ENCODE results near the gene DENND5A.
"Not testable (repeated sequence)": the region's sequence is repeated elsewhere in the genome, so short reads cannot be mapped to it uniquely, and the experiment has no call there.

DENND5A gene

DNA sequence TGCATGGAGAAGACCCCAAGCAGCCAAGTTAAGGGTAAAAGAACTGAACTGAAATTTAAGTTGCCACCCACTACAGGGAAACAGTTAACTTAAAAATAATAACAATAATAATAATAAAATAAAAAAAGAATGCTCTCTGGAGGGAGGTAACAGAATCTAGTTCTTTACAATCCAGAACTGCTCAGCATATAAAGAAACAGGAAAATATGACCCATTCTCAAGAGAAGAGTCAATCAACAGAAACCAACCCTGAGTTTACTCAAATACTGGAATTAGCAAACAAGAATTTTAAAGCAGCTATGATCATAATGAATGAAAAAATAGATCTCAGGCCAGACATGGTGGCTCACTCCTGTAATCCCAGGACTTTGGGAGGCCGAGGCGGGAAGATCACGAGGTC, 53.8 kb downstream of the DENND5A start:
- DNase-seq (ENCODE audit: low spot score), result no peak
- Histone ChIP-seq H3K4me3 (no peak overlapping the region), H3K27ac (no peak overlapping the region)
- TF ChIP-seq, protein P1, sequence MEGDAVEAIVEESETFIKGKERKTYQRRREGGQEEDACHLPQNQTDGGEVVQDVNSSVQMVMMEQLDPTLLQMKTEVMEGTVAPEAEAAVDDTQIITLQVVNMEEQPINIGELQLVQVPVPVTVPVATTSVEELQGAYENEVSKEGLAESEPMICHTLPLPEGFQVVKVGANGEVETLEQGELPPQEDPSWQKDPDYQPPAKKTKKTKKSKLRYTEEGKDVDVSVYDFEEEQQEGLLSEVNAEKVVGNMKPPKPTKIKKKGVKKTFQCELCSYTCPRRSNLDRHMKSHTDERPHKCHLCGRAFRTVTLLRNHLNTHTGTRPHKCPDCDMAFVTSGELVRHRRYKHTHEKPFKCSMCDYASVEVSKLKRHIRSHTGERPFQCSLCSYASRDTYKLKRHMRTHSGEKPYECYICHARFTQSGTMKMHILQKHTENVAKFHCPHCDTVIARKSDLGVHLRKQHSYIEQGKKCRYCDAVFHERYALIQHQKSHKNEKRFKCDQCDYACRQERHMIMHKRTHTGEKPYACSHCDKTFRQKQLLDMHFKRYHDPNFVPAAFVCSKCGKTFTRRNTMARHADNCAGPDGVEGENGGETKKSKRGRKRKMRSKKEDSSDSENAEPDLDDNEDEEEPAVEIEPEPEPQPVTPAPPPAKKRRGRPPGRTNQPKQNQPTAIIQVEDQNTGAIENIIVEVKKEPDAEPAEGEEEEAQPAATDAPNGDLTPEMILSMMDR (IDR thresholded peaks at IDR 0.05), result no peak

DNA sequence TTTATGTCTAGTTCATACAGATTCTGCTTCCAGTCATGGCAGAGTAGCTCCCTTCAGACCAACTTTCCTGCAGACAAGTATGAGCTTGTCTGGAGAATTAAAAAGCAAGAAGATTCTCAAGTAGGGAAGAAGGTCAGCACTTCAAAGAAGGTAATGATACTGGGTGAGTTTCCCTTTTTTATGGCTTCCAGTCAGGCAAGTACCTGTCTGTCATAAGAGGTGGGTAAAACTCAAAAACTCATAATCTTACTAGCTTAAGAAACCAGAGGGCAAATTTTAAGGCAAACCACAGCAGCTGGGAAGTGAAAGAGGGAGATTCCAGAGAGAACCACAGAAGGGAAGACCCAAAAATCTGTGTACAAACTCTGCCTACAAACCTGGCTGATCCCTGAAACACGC, 54.2 kb downstream of the DENND5A start:
- TF ChIP-seq, protein P1 (IDR thresholded peaks at IDR 0.05), result no peak
- Histone ChIP-seq H3K27ac (no peak overlapping the region), H3K4me3 (no peak overlapping the region)
- DNase-seq (ENCODE audit: low spot score), result no peak

DNA sequence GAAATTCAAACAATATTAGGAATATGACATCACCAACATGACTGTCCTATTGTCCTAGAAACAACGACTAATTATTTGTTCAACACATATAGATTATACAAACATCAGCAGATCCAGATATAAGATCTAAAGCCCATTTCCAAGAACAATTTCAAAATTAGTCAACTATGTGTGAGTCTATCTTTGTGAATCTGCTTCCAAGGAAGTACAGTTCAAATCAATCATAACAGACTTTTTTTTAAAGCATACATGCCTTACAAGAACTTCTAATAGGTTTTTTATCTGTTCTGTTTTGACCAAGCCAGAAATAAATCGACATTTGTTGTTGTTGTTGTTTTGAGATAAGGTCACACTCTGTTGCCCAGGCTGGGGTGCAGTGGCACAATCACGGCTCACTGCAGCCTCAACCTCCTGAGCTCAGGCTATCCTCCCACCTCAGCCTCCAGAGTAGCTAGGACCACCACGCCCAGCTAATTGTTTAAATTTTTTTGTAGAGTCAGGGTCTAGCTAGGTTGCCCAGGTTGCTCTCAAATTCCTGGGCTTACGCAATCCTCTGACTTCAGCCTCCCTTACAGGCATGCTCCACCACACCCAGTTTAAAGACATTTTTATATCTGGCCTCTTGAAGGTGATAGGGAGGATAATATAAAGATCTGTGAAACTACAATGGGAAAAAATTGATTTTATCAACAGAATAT, 54.8 kb downstream of the DENND5A start:
- Histone ChIP-seq H3K27ac (no peak overlapping the region), H3K4me3 (no peak overlapping the region)
- DNase-seq (ENCODE audit: low spot score), result no peak
- TF ChIP-seq, protein P1 (IDR thresholded peaks at IDR 0.05), result no peak

DNA sequence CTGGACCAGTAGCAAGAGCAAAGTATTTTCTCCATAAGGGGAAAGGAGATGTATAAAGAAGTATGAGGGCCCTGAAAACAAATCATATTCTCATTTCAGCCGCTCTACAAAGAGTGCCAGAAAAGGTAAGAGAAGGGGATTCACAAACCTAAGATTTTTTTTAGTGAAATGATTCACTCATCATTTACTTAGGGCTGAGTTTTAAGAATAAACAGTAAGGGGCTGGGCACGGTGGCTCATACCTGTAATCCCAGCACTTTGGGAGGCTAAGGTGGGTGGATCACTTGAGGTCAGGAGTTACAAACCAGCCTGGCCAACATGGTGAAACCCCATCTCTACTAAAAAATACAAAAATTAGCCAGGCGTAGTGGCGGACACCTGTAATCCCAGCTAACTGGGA, 55.5 kb downstream of the DENND5A start:
- H3K4me3 ChIP-seq; DNase-seq (ENCODE audit: low spot score); H3K27ac ChIP-seq: not testable (repeated sequence)

DNA sequence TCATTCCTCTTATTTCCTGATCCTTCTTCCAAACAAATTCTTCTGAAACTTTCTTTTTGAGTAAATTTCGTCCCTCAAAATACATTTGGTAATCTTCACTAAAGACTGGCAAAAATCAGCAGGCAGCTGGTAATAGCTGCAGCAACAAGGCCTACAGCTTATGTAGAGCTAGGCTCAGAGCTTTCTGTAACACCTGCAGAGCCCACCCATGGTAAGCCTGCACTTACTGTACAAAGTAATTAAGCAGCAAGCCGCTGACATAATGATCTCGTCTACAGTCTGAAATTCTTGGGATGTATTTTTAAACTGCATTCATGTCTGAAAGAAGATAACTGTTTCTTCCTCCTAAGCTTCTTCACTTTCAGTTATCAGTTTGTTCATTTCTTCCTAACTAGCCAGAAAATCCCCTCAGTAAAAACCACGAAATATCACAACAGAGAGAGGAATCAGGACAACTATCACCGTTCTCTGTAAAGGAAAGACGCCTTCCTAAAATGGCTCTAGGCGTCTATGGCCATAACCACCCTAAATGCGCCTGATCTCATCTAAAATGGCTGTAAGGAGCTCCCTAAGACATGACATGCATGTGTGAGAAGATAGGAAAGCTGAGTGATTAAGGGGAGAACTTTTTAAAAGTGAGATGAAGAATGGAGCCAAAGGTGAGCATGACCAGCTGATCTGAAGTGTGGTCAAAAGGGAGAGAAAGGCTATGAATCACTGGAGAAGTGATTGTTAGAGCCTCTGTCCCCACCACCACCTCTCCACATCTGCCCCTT, 56.2 kb downstream of the DENND5A start:
- TF ChIP-seq, protein P1 (IDR thresholded peaks at IDR 0.05), result no peak
- H3K4me3 ChIP-seq, result no peak overlapping the region
- DNase-seq (ENCODE audit: low spot score), result no peak
- no peak overlapping the region for H3K27ac ChIP-seq

DNA sequence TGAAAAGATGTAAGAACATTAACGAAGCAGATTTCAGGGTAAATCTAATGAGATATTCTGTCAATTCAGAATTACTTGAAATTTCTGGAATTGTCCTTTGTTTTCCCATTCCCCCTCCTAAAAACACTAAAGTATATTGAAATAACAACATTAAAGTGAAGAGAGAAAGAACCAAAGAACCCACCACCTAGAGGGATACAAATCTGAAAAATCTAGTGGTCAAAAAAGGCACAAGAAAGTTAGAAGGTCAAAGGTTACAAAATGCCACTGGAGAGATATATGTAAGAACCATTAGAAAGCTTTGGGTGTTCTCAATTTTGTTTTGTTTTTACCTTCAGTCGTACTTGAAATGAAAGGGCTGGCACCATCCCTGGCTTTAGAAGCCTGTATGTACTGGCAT, 57.9 kb downstream of the DENND5A start:
- DNase-seq (ENCODE audit: low spot score), result no peak
- no peak overlapping the region for H3K4me3 ChIP-seq
- TF ChIP-seq, protein P1 (IDR thresholded peaks at IDR 0.05), result no peak
- no peak overlapping the region for H3K27ac ChIP-seq

DNA sequence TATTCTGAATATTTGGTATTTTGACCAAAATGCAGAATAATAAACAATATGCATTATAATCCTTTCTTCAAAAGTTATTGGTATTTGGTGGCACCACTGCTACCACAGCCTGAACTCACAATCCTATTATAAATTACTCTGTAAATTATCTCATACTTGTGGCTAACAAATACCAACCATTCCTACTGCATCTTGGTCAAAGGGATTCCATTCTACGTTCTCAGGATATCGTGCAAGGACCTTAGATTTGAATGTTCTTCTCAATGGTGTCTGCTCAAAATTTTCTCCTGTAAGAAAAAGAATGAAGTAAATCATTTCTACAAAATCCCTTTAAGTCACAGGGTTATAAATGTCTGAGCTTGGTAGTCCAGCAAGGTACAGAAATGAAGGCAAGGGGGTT, 58.7 kb downstream of the DENND5A start:
- TF ChIP-seq, protein P1 (IDR thresholded peaks at IDR 0.05), result no peak
- Histone ChIP-seq H3K4me3 (no peak overlapping the region), H3K27ac (no peak overlapping the region)
- DNase-seq (ENCODE audit: low spot score), result no peak

Data from coronary artery (tissue), 2 donors.